ENCODE data around the gene EXOC3.
"Not testable (repeated sequence)": the region's sequence is repeated elsewhere in the genome, so short reads cannot be mapped to it uniquely, and the experiment has no call there.

The EXOC3 gene

DNA sequence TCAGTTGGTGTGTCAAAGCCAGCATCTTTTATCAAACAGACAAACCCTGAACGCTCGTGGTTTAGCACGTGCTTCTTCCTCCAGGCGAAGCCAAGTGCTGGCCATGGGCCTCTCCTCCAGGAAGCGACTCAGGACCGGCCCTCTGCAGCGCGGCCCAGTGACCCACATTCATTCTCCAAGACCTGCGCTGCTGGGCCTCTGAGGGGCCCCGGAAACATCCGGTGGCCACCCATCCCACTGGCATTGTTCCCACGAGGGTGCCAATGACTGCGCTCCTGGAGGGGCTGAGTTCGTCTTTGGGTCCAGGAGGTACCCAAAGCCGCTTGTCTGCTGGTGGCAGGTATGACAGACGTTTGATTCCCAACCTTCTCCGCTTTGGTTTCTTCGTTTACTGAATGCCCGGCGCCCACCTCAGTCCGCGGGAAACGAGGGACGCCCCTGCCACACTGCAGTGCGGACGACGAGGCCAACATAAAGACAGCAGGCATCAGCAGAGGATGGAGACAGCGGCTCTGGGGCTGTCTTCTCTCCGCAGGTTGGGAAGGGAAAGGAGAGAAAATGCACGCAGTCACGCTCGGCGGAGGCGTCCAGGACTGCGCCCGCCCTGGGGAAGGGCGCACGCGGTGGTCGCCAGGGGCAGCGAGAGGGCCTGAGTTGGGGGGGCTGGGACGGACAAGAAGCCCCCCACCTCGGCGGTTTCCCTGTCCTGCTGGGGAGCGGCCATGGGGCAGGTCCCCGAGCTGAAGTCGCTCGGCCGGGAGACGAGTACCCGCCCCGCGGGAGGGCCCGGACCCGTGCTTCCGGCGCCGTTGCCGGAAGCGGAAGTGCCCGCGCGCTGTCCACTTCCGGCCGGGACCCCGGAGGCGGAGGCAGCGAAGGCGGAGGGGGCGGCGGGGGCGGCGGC, at the start of gene EXOC3:
Gene EXOC3 (plus strand): TSS at position 842 of the 904 bp plus-strand sequence. CDS start 3,030 bp downstream, outside the sequence.
- DNase-seq, result peak; percentile 70 to 71

- no peak for DNase-seq
These were observed 49.1 kb upstream of the EXOC3 start for GRCh38 chr5:393846-394275.

DNA sequence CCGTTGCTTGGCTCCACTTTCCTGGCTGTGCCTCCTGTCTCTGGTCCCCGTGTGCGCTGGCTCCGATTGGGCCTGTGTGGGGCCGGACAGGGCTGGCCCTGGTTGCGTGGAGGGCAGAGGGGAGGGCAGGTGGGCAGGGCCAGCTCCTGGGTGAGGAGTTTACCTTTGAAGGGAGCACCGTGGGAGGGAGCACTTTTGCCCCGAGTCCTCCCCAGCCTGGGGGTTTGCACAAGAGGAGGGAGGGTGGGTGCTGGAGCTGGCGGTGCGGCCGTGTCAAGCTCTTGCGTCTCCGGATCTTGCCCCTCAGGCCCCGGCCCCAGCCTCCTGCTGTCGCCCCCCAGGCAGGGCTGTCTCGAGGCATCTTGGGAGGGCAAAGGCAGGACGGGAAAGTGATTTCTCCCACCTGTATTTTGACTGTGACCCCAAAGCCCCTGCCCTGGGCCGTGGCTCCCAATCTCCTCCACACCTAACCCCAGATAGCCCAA, 48.3 kb upstream of the EXOC3 start:
- DNase-seq, result no peak

DNA sequence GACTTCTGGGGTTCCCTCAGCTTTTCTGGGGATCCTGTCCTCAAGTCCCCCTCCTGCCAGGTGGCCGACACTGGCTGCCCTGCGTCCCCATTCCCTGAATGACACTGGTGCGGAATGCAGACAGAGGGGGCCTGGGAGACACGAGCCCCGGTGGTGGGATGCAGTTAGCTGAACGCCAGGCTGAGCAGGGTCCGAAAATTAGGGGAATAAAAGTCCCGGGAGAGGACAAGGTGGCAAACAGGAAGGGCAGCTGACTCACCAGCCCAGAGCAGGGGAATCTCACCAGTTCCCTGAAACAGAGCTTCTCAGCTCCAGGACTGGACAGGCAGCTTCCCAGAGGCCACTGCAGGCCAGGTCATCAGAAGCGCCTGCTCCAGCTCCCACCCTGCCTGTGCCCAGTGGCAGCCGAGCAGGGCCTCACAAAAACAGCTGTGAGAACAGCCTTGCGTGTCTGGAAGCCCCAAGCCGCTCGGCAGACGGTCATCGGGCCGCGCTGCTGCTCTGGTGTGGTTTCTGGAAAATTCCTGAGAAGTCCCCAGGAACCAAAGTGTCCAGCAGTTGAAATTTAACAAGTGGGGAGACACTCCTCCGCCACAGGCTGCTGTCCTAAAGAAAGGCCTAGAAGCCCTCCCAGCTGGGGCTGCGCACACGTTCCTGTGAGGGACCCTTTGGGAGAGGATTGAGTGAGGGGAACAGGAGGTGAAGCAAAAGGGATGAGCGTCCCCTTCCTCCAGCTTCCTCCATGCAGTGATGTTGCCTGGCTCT, 47.6 kb upstream of the EXOC3 start:
- no peak for DNase-seq

DNA sequence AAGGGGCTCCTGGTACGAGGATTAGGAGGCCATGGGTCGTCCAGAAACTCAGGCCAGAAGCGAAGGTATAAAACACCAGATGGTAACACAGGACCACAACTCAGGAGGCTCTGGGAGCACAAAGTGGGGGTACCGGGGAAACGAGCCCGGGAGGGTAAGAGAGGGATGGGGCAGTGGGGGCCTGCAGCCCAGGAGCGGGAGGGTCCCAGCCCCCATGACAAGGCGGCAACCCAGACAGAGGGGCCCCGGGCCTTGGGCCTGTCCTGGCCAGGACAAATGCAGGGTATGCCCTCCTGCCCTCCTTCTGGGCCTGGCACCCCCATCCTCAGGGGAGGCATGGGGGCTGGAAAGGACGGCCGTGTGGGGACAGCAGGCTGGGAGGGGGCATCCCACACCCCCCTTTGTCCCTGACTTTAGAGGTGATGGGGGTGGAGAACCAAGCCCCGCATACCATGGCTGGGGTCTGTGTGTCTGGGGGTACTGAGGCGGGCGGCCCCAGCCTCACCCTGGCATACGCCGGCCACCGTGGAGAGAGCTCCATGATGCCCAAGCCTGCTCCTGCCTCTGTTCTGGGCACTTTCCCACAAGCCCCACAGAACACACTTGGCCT, 47.0 kb upstream of the EXOC3 start:
- DNase-seq, result no peak

- no peak for DNase-seq
These were observed 46.4 kb upstream of the EXOC3 start for GRCh38 chr5:396531-396961.

GRCh38 chr5:398141-398474, 44.9 kb upstream of the EXOC3 start:
- not testable (repeated sequence) for DNase-seq

DNA sequence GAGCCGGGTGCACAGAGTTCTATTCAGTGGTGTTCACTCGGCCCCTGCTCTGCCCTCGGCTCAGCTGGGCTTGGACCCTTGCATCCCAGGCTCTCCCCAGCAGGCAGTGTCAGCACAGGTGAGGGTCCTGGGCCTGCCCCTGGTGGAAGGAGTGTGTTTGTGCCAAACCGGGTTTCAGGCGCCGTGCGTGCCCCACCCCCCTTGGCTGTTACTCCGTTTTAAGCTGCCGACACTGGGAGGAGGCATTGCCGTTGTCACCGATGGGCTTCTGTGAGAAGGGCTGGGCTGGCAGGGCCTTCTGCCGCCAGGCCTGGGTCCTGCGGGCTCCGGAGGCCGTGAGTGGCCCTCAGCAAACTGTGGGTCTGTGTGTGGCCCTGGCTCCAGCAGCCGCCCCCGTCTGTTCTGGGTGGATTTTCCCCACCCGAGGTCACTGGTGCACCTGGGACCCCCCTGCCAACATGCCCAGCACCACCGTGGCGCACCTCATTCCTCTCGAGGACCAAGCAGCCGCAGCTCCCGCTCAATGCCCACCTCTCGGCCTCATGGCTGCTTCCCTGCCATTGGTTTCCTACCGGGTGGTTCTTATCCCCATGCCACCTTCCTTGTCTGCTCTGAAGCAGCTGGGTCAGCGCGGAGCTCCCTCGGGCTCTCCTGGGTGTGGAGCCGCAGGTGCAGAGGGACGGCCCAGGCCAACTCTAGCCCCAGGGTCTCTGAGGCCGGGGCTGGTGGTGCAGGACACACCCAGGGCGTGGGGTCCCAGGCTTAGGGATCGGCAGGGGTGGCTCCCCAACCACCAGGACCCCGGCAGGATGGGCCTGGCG, 44.3 kb upstream of the EXOC3 start:
- no peak for DNase-seq

- DNase-seq, result peak; percentile 50 to 57
These were observed 43.4 kb upstream of the EXOC3 start for GRCh38 chr5:399296-400281.

DNA sequence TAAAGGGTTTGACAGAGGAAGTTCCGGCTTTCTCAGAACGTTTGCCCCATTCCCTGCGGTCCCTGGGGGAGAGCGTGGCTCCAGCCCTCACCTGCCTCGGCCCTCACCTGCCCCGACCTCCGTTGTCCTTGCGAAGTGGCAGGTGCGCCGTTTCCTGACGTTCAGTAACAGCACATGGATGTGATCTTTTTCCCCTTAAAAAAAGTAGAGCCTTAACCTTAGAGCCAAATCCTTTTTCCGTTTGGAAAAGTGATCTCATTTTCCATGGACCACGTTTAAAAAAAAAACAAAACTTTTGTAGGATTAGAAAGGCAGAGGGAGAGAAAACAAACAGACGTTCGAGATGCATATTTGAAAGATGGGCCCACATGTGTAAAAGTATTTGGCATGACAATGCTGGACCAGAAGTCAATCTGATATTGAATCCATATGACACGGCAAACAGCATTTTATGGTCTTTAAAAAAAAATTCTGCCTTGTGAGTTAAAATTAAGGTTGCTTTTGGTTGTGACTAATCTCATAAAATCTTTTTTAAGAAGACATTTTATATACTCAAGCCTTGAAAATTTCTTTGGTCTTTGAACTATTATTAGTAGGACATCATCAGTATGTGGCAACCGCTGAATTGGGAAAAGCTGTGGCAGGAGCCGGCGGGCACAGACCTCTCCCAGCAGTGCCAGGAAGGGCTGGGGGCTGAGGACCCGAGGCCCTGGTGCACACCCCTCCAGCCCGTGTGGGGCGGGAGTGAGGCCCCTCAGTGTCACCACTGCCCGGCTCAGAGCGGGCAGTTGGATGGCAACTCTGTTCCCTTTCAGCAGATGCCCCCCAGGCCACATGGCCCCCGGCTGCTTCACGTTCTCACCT, 42.5 kb upstream of the EXOC3 start:
- no peak for DNase-seq

- DNase-seq, result no peak
These were observed 41.6 kb upstream of the EXOC3 start for GRCh38 chr5:401146-402034.

GRCh38 chr5:402219-402614, 40.8 kb upstream of the EXOC3 start:
- not testable (repeated sequence) for DNase-seq

GRCh38 chr5:402615-403359, 40.2 kb upstream of the EXOC3 start:
- DNase-seq, result no peak

DNA sequence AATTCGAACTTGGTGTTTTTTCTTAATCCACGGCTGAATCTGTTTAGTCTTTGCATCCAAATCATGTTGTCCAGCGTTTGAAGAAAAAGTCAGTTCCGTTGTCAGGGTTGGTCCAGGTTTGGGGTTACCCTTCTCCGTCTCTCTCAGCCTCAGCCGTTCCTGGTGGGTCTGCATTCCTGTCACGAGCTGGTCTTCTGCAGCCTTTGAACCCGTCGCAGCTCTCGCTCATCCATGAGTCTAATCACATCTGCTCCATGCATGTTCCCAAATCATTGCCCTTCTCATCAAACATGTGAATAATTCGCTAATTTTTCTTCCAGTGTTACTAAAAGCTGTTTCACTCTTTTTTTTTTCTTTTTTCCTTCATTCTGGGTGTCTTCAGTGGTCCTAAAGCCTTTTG, 39.0 kb upstream of the EXOC3 start:
- DNase-seq, result no peak

DNA sequence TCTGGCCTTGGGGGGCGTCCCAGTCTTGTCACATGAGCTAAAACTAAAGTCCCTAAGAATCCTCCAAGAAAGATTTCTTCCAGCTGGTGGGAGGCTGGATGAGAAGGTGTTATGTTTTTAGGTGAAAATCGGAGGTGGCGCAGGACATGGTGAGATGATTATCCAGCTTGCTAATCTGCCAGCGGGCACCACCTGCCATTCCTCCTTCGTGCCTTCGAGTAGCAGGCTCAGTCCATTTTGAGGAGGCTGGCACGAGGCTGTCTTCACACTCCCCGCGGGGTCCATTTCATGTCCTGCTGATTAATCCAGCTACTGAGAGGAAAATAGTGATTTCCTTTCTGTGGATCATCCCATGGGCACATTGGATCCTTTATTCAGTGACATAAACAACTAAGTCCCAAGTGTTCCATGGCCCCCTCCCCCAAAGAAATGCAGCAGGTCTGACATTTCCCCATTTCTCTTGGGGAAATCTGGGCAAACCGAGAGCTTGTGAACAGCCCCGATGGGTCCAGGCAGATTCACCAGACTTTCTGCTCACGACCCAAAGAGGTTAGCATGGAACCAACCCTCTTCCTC, 38.2 kb upstream of the EXOC3 start:
- DNase-seq, result no peak

DNA sequence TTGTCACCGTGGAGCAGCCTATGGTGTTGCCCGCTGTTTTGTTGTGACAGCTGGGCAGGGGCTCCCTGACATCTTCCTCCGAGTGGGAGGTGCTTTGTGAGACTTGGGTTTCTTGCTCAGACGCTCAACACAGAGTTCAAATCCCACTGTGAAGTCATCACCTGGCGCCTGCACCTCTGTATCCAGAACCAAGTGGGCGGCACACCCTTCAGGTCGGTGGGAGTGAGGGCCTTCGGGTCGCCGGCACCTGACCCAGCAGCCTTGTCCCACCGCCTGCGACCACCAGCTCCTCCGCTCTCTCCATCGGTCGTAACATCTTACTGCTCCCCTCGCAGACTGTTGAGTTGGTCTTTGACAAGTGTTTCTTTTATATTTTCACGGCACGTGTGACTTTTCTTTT, 37.6 kb upstream of the EXOC3 start:
- DNase-seq, result no peak

- no peak for DNase-seq
These were observed 36.9 kb upstream of the EXOC3 start for GRCh38 chr5:406041-406440.

DNA sequence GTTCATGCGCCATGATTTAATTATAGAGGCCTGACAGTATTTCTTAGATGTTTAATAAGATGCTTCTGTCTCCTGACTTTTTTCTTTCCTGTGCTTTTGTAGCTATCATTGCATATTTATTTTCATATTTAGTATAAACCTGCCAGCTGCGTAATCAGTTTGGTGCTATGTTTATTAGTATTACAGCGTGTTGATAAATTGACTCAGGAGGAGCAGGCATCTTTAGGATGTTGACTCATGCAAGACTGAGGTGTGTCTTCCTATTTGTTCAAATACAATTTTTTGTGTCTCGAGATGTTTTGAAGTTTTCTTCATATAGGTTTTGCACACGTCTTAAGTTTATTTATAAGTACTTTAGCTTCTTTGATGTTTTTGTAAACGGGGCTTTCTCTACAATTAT, 35.9 kb upstream of the EXOC3 start:
- DNase-seq, result no peak
